AG09319 (cell line): ENCODE data around the gene TRAK1.

Experiments used
- DNase-seq: peaks from one replicate; pipeline ENCODE4 v3.0.0-alpha.2; 2010; ENCODE audit warnings: low read depth; ENCODE audit errors: extremely low read depth
- CTCF ChIP-seq: IDR thresholded peaks from 2 replicates; pipeline ENCODE4 v1.5.1; 2011; ENCODE audit warnings: low read depth, mild to moderate bottlenecking, inconsistent platforms, low read length, moderate library complexity

The TRAK1 gene

DNA sequence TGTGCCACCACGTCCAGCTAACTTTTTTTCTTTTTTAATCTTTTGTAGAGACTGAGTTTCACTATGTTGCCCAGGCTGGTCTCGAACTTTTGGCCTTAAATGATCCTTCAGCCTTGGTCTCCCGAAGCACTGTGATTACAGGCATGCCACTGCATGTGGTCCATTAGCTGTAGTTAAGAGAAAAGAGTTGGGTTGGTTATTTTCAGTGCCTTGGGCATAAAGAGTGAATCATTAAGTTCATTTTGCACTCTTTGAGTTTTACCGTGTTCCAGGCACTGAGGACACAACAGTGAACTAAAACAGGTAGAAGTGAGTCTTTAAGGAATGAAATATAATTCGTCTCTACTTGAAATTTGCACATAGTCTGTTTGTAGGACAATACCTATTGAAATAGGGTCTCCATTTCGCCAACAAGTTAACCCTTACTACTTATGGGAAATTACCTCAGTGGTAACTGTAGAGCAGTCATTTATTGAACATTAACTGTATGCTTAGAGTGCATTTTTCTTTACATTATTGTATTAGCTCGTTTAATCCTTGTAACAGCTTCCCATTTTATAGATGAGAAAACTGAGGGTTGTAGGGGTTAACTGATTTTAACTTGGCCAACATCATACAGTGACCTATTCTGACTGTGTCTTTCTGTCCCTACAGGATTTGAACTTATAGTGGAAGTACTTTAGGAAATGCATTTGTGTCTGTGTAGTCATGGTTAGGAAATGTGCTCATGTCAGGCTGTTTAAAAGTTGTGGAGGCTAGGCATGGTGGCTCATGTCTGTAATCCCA, 22.7 kb upstream of the TRAK1 start:
- TF ChIP-seq CTCF, result no peak
- DNase-seq, result no peak

GRCh38 chr3:42070089-42070488, 21.1 kb upstream of the TRAK1 start:
- DNase-seq, result no peak
- no peak for TF ChIP-seq CTCF

DNA sequence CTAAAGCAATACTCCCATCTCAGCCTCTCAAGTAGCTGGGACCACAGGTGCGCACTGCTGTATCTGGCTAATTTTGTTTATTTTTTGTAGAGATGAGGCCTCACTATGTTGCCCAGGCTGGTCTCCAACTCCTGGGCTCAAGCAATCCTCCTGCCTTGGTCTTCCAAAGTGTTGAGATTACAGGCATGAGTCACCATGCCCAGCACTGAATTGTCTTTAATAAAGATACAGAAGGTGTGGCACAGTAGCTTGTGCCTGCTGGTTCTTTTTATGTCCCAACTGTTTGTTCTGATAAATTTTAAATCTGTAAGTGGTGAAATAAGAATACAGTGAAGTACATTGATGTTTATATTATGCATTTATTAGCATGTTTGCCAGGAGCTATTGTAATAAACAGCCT, 20.6 kb upstream of the TRAK1 start:
- no peak for DNase-seq
- no peak for TF ChIP-seq CTCF

GRCh38 chr3:42071904-42072812, 19.0 kb upstream of the TRAK1 start:
- DNase-seq, result no peak
- TF ChIP-seq CTCF, result peak; percentile 3

GRCh38 chr3:42072831-42073301, 18.3 kb upstream of the TRAK1 start:
- TF ChIP-seq CTCF, result no peak
- no peak for DNase-seq

GRCh38 chr3:42077785-42078184, 13.4 kb upstream of the TRAK1 start:
- no peak for TF ChIP-seq CTCF
- DNase-seq, result no peak

DNA sequence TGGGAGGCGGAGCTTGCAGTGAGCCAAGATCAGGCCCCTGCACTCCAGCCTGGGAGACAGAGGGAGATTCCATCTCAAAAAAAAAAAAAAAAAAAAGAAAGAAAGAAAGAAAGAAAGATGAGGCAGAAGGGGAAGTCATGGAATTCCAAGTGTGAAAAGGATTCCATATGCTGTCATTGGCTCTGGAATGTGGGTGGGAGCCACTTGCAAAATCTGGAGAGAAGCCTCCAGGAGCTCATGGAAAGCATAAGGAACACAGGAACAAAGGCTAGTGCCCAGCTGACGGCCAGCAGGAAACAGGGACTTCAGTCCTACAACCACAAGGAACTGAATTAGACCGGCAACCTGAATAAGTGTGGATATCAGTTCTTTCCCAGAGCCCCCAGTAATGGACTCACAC, 12.5 kb upstream of the TRAK1 start:
- no peak for TF ChIP-seq CTCF

More for the DNA sequence above, 12.5 kb upstream of the TRAK1 start:
- no peak for DNase-seq
